AG04450 (cell line): ENCODE measurements around the gene RAB8B. TPM values are rescaled to one million over a fixed set of nuclear protein-coding genes. Genes with fewer than 3 reads are reported as not detected.
A peak's percentile ranks its signal among the peaks of the same experiment; 100 is the strongest.

Source experiments
- CTCF ChIA-PET: fragments of 300-600, 350-600 bp; formaldehyde crosslinking; extraction: SDS; loops from one replicate; lab custom pipeline; 2022; ENCODE audit warnings: antibody characterized with exemption, inconsistent platforms; lab: Charles Lee
- POLR2A ChIA-PET: fragments of 350-600 bp; formaldehyde crosslinking; extraction: SDS; loops from one replicate; lab custom pipeline; 2021; ENCODE audit warnings: antibody characterized with exemption, inconsistent platforms; lab: Yijun Ruan, JAX
- DNase-seq: peaks from one replicate; pipeline ENCODE4 v3.0.0-alpha.2; 2011; ENCODE audit warnings: low read depth, low spot score
- H3K27ac ChIP-seq: one replicate; pipeline ENCODE4 v1.5.1; 2012; ENCODE audit warnings: low read depth, low read length, control low read depth
- H3K27me3 ChIP-seq: one replicate; pipeline ENCODE4 v1.6.0; 2012; ENCODE audit warnings: low read length; ENCODE audit not compliant: control insufficient read depth, insufficient read depth
- H3K4me3 ChIP-seq: 2 replicates; pipeline ENCODE4 v1.5.1; 2011; ENCODE audit warnings: mild to moderate bottlenecking, low read depth, low read length, control low read depth
- H3K9me3 ChIP-seq: 2 replicates; pipeline ENCODE4 v1.5.1; 2012; ENCODE audit warnings: low read length; ENCODE audit not compliant: control insufficient read depth, insufficient read depth
- CTCF ChIP-seq: IDR thresholded peaks from 2 replicates; pipeline ENCODE4 v1.5.1; 2011; ENCODE audit warnings: low read depth, low read length, control low read depth, inconsistent platforms
- polyA plus RNA-seq: library from polyadenylated mRNA; depleted of rRNA; stranded (reverse); fragments of >200 nt; gene quantifications from 2 replicates; pipeline ENCODE4 v1.2.3, GENCODE V29; 2011

RAB8B gene
- polyA plus RNA-seq, 1 experiment: 82.4 TPM

GRCh38 chr15:63223463-63223862, 34.1 kb downstream of the RAB8B start:
- Histone ChIP-seq H3K4me3 (no peak overlapping the region), H3K9me3 (no peaks in the 10 kb centered on the region), H3K27ac (no peak overlapping the region), H3K27me3 (no peaks in the 10 kb centered on the region)
- no peak for TF ChIP-seq CTCF
- POLR2A ChIA-PET: no interaction called here
- no peak for DNase-seq
- CTCF ChIA-PET: no interaction called here

GRCh38 chr15:63225381-63225780, 36.0 kb downstream of the RAB8B start:
- no peak for DNase-seq
- Histone ChIP-seq H3K9me3 (no peaks in the 10 kb centered on the region), H3K27ac (peak overlapping the region; percentile 2), H3K4me3 (no peak overlapping the region), H3K27me3 (no peaks in the 10 kb centered on the region)
- CTCF ChIA-PET: interaction anchor here (1.6 kb wide), 1 partner anchor 18 kb away, joined by 4 read pairs; no protein-coding TSS in a partner anchor
- TF ChIP-seq CTCF: no peak
- POLR2A ChIA-PET: no interaction called here

- ChIA-PET POLR2A (no interaction called here), CTCF (interaction anchor here (1.6 kb wide), 1 partner anchor 17 kb away, joined by 4 read pairs; no protein-coding TSS in a partner anchor)
- no peak overlapping the region for H3K4me3 ChIP-seq
- H3K9me3 ChIP-seq: no peaks in the 10 kb centered on the region
- no peak for DNase-seq
- TF ChIP-seq CTCF: no peak
- H3K27me3 ChIP-seq: no peaks in the 10 kb centered on the region
- no peak overlapping the region for H3K27ac ChIP-seq
Observed at GRCh38 chr15:63226155-63226883, 36.9 kb downstream of the RAB8B start.

GRCh38 chr15:63226966-63227401, 37.6 kb downstream of the RAB8B start:
- Histone ChIP-seq H3K27ac (no peak overlapping the region), H3K27me3 (no peaks in the 10 kb centered on the region), H3K9me3 (no peaks in the 10 kb centered on the region), H3K4me3 (no peak overlapping the region)
- CTCF ChIA-PET: no interaction called here
- no peak for TF ChIP-seq CTCF
- POLR2A ChIA-PET: no interaction called here
- no peak for DNase-seq

GRCh38 chr15:63227689-63228088, 38.3 kb downstream of the RAB8B start:
- POLR2A ChIA-PET: no interaction called here

More at GRCh38 chr15:63227689-63228088, 38.3 kb downstream of the RAB8B start:
- no peaks in the 10 kb centered on the region for H3K27me3 ChIP-seq
- CTCF ChIA-PET: no interaction called here
- TF ChIP-seq CTCF: no peak
- H3K27ac ChIP-seq: no peak overlapping the region
- no peak for DNase-seq
- H3K4me3 ChIP-seq: no peak overlapping the region
- H3K9me3 ChIP-seq: no peaks in the 10 kb centered on the region
